Thyroid gland (tissue), 4 donors: ENCODE results near the gene ANKRD55.
"Not testable (repeated sequence)": the region's sequence is repeated elsewhere in the genome, so short reads cannot be mapped to it uniquely, and the experiment has no call there.

ENCODE experiments used
- CTCF ChIP-seq, 6 experiments: fragments of 200-600 bp in 3 of 6; fragments of 450-650 bp in 3 of 6; sonication (generic) in 3 of 6; IDR thresholded peaks; one replicate each; pipeline ENCODE4 v1.5.1; 2016 to 2019; ENCODE audit warnings: antibody characterized with exemption in 6 of 6, mild to moderate bottlenecking in 2 of 6, inconsistent platforms in 1 of 6, moderate library complexity in 1 of 6
- POLR2A ChIP-seq, 2 donors: fragments of 450-650 bp; IDR thresholded peaks; one replicate each; pipeline ENCODE4 v1.6.1; 2017; ENCODE audit warnings: antibody characterized with exemption in 2 of 2, mild to moderate bottlenecking in 2 of 2, moderate library complexity in 1 of 2

- not testable (repeated sequence) for TF ChIP-seq CTCF, POLR2A (IDR thresholded peaks at IDR 0.05)
Measured at GRCh38 chr5:56102207-56102606, 130.9 kb downstream of the ANKRD55 start.
